Stimulated activated memory B cell treated with anti-CD40 and anti-IgM and Interleukin-4, amounts not matched to agents 10 μg/mL and 1 μg/mL and 100 μg/mL, for 72 hours (primary cell): Measurements from ENCODE around the gene CISD3.

Experiments
- ATAC-seq: fragments of 150-1000 bp; cut with Tn5 transposase; 2 replicates; pipeline ENCODE4 v1.10.0; 2021
- H3K27ac Mint-ChIP-seq: one replicate; pipeline ENCODE4 v1.8.0; 2022; ENCODE audit warnings: mild to moderate bottlenecking, mixed read lengths
- H3K27me3 Mint-ChIP-seq: one replicate; pipeline ENCODE4 v1.8.0; 2022; ENCODE audit warnings: mixed read lengths
- H3K36me3 Mint-ChIP-seq: one replicate; pipeline ENCODE4 v1.8.0; 2022; ENCODE audit warnings: mixed read lengths
- H3K4me1 Mint-ChIP-seq: one replicate; pipeline ENCODE4 v1.8.0; 2022; ENCODE audit warnings: mixed read lengths
- H3K4me3 Mint-ChIP-seq: one replicate; pipeline ENCODE4 v1.8.0; 2022; ENCODE audit warnings: mild to moderate bottlenecking, moderate library complexity, mixed read lengths
- H3K9me3 Mint-ChIP-seq: one replicate; pipeline ENCODE4 v1.8.0; 2022; ENCODE audit warnings: mixed read lengths

Gene CISD3

DNA sequence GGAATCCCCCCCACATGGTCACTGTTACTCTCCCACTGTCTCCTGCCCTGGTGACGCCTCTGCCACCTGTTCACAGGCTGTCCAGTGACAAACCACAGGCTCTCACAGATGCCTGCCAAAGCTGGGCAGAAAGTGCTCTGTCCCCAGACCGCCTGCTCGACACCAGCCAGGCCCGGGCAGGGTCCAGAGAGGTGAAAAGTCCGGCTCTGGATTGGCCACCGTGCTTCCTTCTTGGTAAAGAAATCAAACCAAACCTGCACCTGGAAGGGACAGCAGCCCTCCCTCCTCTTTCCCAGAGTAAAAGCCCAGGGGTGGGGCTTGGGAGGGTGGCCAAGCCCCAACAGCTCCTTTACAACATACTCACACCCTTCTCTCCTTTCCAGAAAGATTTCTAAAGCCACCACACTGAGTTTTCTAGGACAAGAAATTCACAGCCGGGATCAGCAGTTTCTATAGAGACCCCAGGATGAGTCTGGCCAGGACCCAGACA is 11.8 kb downstream of the CISD3 start:
- Mint-ChIP-seq H3K4me1 (peaks cover 31% of the 10 kb centered on the region), H3K36me3 (no peaks in the 10 kb centered on the region), H3K27ac (no peak overlapping the region), H3K27me3 (peaks cover 38% of the 10 kb centered on the region), H3K9me3 (no peaks in the 10 kb centered on the region), H3K4me3 (no peak overlapping the region)
- no peak for ATAC-seq

DNA sequence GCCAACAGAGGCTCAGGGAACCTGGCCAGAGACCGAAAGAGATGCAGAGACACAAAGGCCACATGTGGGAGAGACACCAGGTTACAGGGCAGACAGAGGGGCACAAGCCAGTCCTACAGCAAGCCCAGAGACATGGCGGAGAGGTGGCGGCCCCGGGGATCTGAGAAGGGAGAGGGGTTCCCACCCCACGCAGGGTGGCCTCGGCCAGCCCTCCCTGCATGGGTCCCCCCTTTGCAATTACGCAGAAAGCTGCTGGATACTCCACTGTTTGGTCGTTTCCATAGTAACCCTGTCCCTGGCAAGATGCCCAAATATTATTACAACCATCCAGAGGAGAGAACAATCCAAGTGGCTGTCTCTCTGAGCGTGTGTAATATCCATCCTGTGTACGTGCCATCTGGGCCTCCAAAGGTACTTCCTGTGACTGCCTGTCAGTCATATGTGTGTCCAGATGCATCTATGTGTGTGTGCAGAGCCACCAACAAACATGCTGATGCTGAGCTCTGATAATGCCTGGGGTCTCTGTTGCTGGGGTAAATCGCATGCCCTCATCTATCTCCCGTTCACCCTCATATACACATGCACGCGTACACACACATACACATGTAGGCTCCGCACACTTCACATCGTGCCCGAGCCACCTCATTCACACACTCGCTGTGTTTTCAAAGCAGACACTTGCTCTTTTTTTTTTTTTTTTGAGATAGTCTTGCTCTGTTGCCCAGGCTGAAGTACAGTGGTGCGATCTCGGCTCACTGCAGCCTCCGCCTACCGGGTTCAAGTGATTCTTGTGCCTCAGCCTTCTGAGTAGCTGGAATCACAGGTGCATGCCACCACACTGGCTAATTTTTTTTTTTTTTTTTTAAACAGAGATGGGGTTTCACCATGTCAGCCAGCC is 12.5 kb downstream of the CISD3 start:
- H3K4me3 Mint-ChIP-seq = no peak overlapping the region
- H3K4me1 Mint-ChIP-seq = peaks cover 35% of the 10 kb centered on the region
- H3K9me3 Mint-ChIP-seq = no peaks in the 10 kb centered on the region
- H3K27ac Mint-ChIP-seq = no peak overlapping the region
- peaks cover 45% of the 10 kb centered on the region for H3K27me3 Mint-ChIP-seq
- no peak for ATAC-seq
- no peaks in the 10 kb centered on the region for H3K36me3 Mint-ChIP-seq

DNA sequence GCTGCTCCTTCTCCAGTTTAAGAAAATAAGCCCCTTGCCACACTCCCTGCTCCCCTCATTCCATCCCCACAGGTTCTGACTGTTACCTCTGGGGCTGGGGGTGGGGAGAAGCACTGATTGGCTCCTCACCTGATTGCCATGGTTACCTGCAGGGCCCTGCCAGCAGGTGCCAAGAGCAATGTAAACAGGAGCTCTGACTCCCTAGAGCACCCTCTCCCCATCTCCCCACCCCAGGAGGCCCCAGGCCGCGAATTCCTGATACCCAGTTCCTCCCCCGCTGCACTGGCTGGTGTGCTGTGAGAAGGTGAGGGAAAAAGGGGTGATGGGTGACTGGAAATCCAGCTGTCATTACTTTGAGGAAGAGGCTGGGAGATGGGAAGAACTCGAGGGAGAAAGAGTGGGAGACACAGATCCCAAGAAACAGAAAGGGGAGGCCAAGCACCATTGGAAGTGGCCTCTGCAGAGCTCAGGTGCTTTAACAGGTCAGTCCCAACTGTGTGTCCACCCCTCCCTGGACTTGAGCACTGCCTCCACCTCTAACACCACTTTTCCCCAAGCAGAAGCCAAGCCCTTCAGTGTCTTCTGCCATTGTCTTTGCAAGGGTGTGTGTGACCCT is 13.5 kb downstream of the CISD3 start:
- peaks cover 41% of the 10 kb centered on the region for H3K27me3 Mint-ChIP-seq
- no peak for ATAC-seq
- no peaks in the 10 kb centered on the region for H3K9me3 Mint-ChIP-seq
- peaks cover 29% of the 10 kb centered on the region for H3K4me1 Mint-ChIP-seq
- H3K36me3 Mint-ChIP-seq = no peaks in the 10 kb centered on the region
- no peak overlapping the region for H3K27ac Mint-ChIP-seq
- H3K4me3 Mint-ChIP-seq = no peak overlapping the region

DNA sequence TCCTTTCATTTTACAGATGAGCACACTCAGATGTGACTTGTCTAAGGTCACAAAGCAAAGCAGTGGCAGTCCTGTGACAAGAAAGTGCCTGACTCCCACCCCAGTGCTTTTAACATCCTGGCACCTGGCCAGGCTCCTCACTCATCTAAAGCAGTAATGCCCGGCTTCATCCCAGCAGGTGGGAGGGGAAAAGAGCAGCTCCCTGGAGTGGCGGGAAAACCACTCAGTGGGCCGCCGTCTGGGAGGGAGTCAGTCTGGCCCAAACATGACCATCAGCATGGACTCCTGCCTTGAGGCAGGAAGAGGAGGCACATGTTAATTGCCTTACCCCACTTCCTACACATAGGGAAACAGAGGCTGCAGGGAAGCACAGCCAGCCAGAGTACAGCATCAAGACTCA is 15.4 kb downstream of the CISD3 start:
- H3K27ac Mint-ChIP-seq = no peak overlapping the region
- no peak overlapping the region for H3K4me3 Mint-ChIP-seq
- H3K4me1 Mint-ChIP-seq = peaks cover 39% of the 10 kb centered on the region
- no peak for ATAC-seq
- no peaks in the 10 kb centered on the region for H3K9me3 Mint-ChIP-seq
- H3K36me3 Mint-ChIP-seq = no peaks in the 10 kb centered on the region
- peaks cover 49% of the 10 kb centered on the region for H3K27me3 Mint-ChIP-seq

DNA sequence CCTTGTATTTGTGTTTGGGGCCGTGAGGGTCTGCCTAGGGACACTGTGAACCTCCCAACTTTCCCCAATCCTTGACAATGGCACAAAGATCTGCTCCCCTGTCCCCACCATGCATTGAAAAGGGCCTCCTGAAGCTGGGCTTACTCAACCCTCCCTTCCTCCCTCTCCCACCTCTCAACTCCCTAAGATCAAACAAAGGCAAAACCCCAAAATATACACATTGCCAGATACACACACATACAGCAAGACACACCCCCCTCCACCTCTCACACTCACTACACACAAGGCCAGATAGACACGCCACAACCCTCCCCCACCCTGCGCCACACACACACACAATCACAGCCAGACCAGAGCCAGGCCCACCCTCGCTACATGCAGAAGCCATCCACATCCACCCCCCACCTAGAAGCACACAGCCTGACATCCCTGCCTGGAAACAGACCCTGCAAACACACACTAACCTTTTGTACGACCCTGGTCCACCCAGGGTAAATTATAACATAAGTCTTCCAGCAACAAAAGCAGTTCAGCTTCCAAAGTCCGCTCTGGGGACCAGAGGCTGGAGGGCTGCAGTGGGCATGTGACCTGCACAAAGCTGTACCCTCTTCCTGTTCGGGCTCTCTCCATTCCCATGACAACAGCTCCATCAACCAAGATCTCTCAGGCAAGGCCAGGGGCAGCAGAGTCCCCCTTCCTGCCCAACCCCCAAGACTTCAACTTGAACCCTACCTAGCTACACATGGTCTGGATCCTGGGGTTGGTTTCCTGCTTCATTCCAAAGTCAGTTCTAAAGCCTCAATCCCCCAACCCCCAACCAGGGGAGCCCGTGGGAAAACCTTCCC is 16.1 kb downstream of the CISD3 start:
- no peaks in the 10 kb centered on the region for H3K9me3 Mint-ChIP-seq
- H3K36me3 Mint-ChIP-seq = no peaks in the 10 kb centered on the region
- ATAC-seq = no peak
- peaks cover 55% of the 10 kb centered on the region for H3K27me3 Mint-ChIP-seq
- H3K27ac Mint-ChIP-seq = peak overlapping the region; percentile 53
- H3K4me3 Mint-ChIP-seq = peak overlapping the region; percentile 79
- peaks cover 46% of the 10 kb centered on the region for H3K4me1 Mint-ChIP-seq

DNA sequence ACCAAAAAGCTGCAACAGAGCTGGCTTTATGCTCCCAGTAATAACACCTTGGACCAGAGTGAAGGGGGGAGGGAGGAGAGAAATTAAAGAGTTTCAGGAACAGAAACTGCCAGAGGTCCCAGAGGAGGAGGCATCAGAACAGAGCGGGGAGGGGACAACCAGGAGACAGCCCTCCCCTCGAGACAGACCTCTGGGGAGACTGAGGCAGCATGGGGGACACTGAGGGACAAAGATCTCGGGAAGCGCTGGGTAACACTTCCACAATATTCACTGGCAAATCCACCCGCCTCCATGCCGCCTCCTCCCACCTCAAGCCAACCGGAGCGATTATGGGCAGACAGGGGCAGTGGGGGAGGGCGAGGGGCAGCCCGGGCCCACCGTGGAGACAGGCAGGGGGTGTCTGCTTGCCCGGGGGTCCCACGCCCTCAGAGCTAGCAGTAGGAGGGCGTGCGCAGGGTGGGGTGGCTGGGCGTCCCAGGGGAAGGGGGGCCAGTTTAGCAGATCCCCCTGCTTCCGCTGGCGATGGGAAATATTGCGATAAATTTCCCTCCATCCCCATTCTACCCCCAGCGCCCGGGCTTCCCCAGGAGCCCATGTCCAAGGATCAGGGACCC is 16.8 kb downstream of the CISD3 start:
- peak; percentile 58 for ATAC-seq
- Mint-ChIP-seq H3K27me3 (peaks cover 61% of the 10 kb centered on the region), H3K4me1 (peaks cover 53% of the 10 kb centered on the region), H3K36me3 (no peaks in the 10 kb centered on the region), H3K27ac (peak overlapping the region; percentile 53), H3K4me3 (peak overlapping the region; percentile 79), H3K9me3 (no peaks in the 10 kb centered on the region)

DNA sequence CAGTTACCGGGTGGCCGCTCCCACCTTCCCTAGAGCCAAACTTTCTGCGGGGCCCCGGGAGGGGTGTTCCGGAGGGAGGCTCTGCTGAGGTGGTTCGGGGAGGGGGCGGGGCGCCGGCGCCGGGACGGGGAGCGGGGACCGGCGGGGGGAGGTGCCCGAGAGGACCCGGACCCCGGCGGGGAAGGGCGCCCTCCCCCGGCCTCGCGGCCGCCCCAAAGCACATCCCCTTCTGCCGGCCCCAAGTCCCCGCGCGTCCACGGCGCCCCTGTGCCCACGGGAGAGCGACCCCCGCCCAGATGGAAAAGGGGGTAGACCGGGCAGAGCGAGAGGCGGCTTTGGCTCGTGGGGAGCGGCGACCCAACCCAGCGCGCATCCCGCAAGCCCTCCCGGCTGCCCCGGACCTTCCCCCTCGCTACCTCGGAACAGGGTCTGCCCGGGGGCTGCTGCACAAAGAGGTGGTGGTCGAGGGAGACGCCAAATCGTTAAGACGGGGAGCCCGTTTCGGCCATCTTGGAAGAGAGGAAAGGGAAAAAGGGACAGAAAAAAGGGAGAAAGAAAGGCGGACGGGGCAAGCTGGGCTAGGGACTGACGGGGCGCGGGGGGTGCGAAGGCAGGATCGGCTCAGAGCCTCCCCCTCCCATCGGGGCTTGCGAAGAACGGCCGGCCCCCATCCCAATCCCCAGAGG is 17.5 kb downstream of the CISD3 start:
- H3K4me3 Mint-ChIP-seq = peak overlapping the region; percentile 79
- no peaks in the 10 kb centered on the region for H3K9me3 Mint-ChIP-seq
- no peak for ATAC-seq
- H3K36me3 Mint-ChIP-seq = peaks cover 3% of the 10 kb centered on the region
- no peak overlapping the region for H3K27ac Mint-ChIP-seq
- H3K4me1 Mint-ChIP-seq = peaks cover 54% of the 10 kb centered on the region
- peaks cover 61% of the 10 kb centered on the region for H3K27me3 Mint-ChIP-seq

DNA sequence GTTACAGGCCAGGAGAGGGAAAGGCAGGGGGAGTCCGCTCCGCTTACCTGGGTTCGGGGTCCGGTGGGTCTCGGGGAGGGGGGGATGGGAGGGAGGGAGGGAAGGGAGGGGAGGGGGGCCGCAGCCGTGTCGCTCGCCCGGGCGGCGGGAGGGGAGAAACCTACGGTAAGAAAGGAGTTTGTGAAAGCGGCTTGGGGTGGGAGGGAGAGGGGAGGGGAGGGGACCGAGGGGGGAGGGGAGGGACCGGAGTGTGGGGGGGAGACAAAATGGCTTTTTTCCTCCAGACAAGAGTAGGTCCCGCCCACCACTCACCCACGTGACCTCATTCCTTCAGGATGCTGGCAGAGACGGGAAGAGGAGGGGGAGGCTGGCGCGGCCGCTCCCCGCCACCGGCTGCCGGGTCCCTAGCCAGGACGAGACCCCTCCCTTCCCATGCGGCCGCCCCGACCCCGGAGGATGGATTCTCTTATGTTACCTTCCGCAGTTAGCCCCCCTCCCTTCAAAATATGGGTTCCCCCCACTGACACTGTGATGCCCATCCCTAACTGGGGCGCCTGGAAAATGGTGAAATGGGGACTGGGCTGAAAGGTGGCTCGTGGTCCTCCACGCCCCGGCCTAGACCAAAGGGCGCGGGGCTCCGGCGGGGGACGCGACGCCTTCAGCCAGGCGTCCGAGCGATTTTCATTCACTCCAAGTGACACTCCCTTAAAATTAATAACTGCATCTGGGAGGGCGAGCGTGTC is 18.2 kb downstream of the CISD3 start, which contains the start of gene PCGF2:
Gene PCGF2, minus strand, starts transcription at position 188 of the 743 bp plus-strand sequence. CDS start 7,934 bp downstream, outside the sequence.
- Mint-ChIP-seq H3K27ac (peak within 1 kb of the TSS; percentile 53), H3K4me3 (peak within 1 kb of the TSS; percentile 79), H3K9me3 (no peaks in the 10 kb centered on the region), H3K36me3 (peaks cover 5% of the 10 kb centered on the region), H3K27me3 (peaks cover 61% of the 10 kb centered on the region), H3K4me1 (peaks cover 53% of the 10 kb centered on the region)
- ATAC-seq = no peak

DNA sequence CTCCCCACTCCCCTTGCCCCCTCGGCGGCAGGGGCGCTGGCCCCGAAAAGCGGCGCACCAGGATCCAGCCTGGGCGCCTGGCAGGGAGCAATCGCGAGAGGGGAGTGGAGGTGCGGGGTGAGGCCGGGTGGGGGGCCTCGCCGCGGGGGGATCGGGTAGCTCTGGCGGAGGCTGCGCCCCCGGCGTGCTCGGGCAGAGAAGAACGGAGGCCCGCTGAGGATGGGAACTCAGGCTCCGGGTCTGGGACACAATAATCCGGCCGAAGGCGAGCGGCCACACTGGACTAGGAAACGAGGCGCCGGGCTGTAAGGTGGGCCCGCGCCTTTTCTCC is 18.7 kb downstream of the CISD3 start:
- Mint-ChIP-seq H3K27me3 (peaks cover 56% of the 10 kb centered on the region), H3K9me3 (no peaks in the 10 kb centered on the region), H3K4me1 (peaks cover 53% of the 10 kb centered on the region), H3K36me3 (peaks cover 9% of the 10 kb centered on the region), H3K4me3 (peak overlapping the region; percentile 15), H3K27ac (no peak overlapping the region)
- ATAC-seq = no peak

DNA sequence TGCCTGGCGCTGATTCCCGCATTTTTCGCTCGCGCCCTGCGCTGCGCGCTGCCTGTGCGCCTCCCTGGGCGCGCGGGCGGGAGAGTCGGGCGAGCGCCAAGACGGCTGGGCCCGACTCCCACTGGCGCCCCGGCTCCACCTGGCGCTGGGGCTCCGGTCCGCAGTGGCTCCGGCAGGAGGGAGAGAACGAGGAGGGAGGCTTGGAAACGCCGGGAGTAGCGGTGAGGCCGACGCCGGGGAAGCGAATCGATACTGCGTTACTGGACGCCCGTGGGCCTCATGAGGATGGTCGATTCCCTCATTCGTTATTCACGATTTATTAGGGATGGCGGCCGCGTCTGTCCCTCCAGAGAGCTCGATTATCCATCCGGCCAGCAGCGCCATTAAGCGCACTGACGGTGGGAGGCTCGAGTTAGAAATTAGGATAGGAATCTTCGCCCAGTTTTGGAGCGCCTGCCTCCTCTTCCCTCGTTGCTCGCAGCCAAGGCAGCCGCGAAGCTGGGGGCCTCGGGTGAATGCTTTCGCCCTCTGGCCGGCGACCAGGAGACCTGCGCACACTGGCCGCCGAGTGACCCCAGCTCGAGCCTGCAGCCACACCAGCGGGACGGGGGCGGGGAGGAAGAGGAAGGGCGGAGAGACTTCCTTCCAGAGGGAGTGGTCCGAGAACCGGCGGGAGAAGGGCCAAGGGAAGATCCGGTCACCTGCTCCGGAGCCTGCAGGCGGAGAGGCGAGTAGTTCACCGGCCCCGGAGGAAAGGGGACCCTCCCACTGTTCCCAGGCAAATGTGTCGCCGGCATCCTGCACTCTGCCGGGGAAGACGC is 19.3 kb downstream of the CISD3 start:
- ATAC-seq = no peak
- Mint-ChIP-seq H3K27ac (no peak overlapping the region), H3K27me3 (peaks cover 51% of the 10 kb centered on the region), H3K4me1 (peaks cover 56% of the 10 kb centered on the region), H3K9me3 (no peaks in the 10 kb centered on the region), H3K36me3 (peaks cover 12% of the 10 kb centered on the region), H3K4me3 (peak overlapping the region; percentile 61)

DNA sequence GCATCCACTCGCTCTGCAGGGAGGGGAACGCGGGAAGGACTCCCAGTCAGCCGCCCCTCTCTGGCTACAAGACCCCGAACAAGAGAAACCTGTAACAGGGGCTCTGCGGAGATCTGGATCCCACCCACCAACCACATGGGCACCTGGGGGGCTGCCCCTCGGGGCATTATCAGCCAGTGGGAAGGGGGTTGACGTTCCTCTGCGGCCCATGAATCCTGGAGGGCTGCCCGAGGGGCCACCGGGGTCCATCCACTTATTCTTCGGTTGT is 19.8 kb downstream of the CISD3 start:
- no peak for ATAC-seq
- no peaks in the 10 kb centered on the region for H3K9me3 Mint-ChIP-seq
- H3K27me3 Mint-ChIP-seq = peaks cover 47% of the 10 kb centered on the region
- H3K27ac Mint-ChIP-seq = no peak overlapping the region
- peaks cover 12% of the 10 kb centered on the region for H3K36me3 Mint-ChIP-seq
- peaks cover 59% of the 10 kb centered on the region for H3K4me1 Mint-ChIP-seq
- H3K4me3 Mint-ChIP-seq = no peak overlapping the region

DNA sequence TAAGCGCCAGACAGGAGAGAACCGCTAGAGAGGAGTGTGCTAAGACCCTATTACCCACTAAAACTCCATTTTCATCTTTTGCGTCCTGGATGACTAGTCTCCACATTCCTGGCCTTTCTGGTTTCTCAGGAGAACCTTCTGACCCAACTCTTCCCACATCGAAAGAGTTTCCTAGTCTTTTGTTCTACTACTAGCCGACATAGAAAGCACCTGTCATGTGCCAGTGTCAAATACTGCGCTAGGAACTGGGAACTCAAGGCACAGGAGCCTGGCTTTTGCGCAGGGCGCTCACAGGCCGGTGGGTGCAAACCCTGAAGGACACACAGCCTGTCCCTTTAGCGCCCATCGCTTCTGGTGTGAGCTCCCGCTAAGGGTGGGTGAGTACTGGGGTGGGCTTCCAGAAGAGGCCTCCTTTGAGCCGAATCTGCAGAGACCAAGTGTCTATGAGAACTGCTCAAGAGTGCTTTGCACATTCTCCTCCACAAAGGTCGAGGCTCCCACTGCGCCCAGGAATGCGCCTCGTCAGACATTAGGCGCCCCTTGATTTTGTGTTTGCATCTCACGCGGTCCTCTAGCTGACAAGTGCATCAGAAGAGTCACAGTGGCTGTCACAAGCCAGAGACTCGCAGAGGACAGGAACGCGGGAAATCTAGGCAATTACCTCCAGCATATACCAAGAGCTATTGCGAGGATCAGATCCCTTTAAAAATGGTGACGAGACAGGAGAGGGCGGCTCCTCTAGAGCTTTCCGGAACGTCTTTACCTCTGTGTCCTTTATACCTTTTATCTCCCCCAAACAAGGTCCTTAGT is 20.4 kb downstream of the CISD3 start:
- Mint-ChIP-seq H3K27ac (no peak overlapping the region), H3K9me3 (no peaks in the 10 kb centered on the region), H3K36me3 (peaks cover 12% of the 10 kb centered on the region), H3K4me3 (peak overlapping the region; percentile 92), H3K27me3 (peaks cover 47% of the 10 kb centered on the region), H3K4me1 (peaks cover 59% of the 10 kb centered on the region)
- no peak for ATAC-seq
